Brain pericyte (primary cell): ENCODE results near the gene ABCD3.

Source experiments
- DNase-seq: peaks from one replicate; pipeline ENCODE4 v3.0.0-alpha.2; 2012; ENCODE audit warnings: low read depth, low spot score

The ABCD3 gene

GRCh38 chr1:94526152-94526980 is 108.2 kb downstream of the ABCD3 start:
- DNase-seq = no peak

- DNase-seq = no peak
Measured at GRCh38 chr1:94527447-94528031, 109.3 kb downstream of the ABCD3 start.

GRCh38 chr1:94528299-94528698 is 110.1 kb downstream of the ABCD3 start:
- DNase-seq = no peak

GRCh38 chr1:94528826-94529225 is 110.6 kb downstream of the ABCD3 start:
- no peak for DNase-seq

- no peak for DNase-seq
Measured at GRCh38 chr1:94529416-94529815, 111.2 kb downstream of the ABCD3 start.

GRCh38 chr1:94530373-94530878 is 112.2 kb downstream of the ABCD3 start:
- DNase-seq = no peak

GRCh38 chr1:94531664-94532063 is 113.5 kb downstream of the ABCD3 start:
- DNase-seq = no peak

- no peak for DNase-seq
Measured at GRCh38 chr1:94532077-94532476, 113.9 kb downstream of the ABCD3 start.

GRCh38 chr1:94535095-94535494 is 116.9 kb downstream of the ABCD3 start:
- DNase-seq = no peak

GRCh38 chr1:94535879-94536278 is 117.7 kb downstream of the ABCD3 start:
- no peak for DNase-seq

GRCh38 chr1:94537254-94537653 is 119.1 kb downstream of the ABCD3 start:
- no peak for DNase-seq

- no peak for DNase-seq
Measured at GRCh38 chr1:94538243-94538827, 120.1 kb downstream of the ABCD3 start.

- DNase-seq = no peak
Measured at GRCh38 chr1:94539496-94539895, 121.3 kb downstream of the ABCD3 start.

- no peak for DNase-seq
Measured at GRCh38 chr1:94540440-94541245, 122.5 kb downstream of the ABCD3 start.

GRCh38 chr1:94541246-94542087 is 123.3 kb downstream of the ABCD3 start, which contains the start of gene F3:
F3 (minus strand) TSS chr1:94541759; CDS start chr1:94541636, 123 bp downstream.
- no peak for DNase-seq

- no peak for DNase-seq
Measured at GRCh38 chr1:94542088-94542870, 124.1 kb downstream of the ABCD3 start.

- DNase-seq = no peak
Measured at GRCh38 chr1:94543001-94543400, 124.8 kb downstream of the ABCD3 start.

- no peak for DNase-seq
Measured at GRCh38 chr1:94543893-94544635, 125.9 kb downstream of the ABCD3 start.
